NCI-H2196 treated with DMSO at 0.1 percent for 48 hours (cell line): Measurements from ENCODE around the gene FOXN3.
"Not testable (repeated sequence)": the region's sequence is repeated elsewhere in the genome, so short reads cannot be mapped to it uniquely, and the experiment has no call there.

Source experiments
- DNase-seq: peaks from one replicate; lab custom pipeline; 2025; ENCODE audit not compliant: unreplicated experiment; lab: John Stamatoyannopoulos, UW

The FOXN3 gene

GRCh38 chr14:89255012-89255411, 162.0 kb downstream of the FOXN3 start:
- DNase-seq = no peak

DNA sequence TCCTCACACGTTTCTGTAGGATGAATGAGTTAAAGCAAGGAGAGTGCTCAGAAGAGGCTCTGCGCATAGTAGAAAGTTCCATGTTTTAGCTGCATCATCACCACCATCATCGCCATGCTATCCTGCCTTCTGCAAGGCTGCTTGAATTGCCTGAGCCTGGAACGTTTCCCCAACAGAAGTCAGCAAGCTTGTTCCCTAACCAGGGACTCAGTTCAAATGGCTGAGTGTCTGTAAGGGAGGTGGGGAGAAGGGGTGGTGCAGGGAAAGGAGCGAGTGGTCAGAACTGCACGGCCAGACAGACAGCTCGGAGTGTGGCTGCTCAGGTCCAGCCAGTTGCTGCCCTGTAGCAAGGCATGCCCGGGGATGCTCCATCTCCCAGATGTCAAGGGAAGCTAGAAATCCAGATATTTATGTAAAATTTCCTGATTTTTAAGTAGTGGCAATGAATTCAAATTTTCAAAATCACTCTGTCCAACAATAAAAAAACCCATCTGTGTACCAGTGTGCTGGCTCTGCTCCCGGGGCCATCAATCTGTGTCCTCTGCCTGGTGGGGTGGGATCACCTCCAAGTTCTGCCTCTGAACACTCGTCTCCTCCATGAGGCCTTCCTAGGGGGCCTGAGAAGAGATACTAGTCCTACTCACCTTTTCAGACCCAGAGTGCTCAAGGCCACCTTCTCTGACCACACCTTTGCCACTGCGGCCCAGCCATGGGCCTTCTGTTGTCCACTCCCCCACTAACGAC, 162.7 kb downstream of the FOXN3 start:
- no peak for DNase-seq

DNA sequence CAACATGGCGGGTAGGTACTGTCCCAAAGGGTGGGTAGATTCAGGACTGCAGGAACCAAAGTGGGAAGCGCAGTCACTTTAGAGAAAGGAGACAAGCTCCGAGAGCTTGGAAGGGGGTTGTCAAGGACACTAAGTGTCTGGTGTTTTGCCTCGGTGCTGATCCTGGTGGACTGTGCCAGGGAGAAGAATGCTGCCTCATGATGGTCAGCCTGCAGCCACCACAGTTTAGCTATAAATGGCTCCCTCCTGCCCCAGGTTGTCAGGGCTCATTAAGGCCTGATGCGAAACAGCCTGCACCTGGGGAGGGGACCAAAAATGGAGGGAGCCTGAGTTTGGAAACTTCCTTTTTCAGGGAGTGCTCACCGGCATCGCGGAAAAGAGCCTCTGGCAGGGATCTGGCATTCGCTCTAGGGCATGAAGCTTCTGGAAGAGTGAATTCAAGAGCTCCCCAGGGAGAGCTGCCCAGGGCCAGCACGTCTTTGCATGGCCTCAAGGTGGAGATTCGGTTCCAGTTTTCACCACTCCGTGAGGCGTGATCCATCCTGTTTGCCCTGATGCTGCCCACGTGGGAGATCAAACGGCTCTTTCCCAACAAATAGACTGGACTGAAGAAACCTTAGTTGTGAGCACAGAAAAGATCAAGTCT, 164.0 kb downstream of the FOXN3 start:
- DNase-seq = no peak

DNA sequence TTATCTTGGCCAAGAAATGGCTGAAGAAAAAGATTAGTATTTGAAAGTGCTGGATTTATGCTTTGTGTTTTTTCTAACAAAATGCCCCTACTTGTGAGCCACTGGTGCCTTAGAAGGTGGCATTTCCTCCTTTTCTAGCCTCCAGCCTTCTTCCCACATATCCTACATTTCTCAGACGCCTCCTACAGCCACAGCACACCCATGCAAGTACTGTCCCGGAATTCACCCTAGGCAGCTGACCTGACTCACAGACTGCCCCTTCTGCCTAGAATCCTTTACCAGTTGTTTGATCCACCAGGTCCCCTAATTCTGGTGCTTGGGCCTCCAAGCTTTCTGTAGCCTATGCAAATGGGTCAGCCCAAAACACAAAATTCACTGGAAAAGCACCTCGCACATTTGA, 166.0 kb downstream of the FOXN3 start:
- no peak for DNase-seq

DNA sequence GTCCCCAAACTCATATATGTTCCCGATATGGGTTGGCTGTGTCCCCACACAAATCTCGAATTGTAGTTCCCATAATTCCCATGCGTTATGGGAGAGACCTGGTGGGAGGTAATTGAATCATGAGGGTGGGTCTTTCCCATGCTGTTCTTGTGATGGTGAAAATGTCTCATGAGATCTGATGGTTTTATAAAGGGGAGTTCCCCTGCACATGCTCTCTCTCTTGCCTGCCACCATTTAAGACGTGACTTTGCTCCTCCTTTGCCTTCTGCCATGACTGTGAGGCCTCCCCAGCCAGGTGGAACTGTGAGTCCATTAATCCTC, 166.4 kb downstream of the FOXN3 start:
- DNase-seq = not testable (repeated sequence)

DNA sequence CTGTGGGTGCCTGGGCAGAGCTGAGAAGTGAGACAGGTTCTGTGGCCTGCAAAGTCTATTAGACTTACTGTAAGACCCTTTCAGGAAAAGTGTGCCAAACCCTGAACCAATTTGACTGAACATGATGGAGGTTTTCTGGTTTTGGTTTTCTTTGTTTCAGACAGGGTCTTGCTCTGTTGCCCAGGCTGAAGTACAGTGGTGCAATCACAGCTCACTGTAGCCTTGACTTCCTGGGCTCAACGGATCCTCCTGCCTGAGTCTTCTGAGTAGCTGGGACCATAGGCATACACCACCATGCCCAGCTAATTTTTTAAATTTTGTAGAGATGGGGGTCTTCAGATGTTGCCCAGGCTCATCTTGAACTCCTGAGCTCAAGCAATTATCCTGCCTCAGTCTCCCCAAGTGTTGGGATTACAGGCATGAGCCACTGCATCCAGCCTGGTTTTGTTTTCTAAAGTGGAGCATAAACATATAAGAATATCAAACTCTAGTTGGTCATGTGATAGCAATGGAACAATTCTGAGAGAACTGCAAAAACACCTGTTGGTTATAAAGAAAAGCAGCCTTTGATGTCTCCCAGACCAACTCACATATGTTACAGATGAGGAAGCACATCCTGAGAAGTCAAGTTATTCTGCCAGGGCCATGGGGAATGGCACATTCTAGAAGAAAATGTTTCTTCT, 166.9 kb downstream of the FOXN3 start:
- no peak for DNase-seq

GRCh38 chr14:89249065-89249695, 167.9 kb downstream of the FOXN3 start:
- DNase-seq = no peak

DNA sequence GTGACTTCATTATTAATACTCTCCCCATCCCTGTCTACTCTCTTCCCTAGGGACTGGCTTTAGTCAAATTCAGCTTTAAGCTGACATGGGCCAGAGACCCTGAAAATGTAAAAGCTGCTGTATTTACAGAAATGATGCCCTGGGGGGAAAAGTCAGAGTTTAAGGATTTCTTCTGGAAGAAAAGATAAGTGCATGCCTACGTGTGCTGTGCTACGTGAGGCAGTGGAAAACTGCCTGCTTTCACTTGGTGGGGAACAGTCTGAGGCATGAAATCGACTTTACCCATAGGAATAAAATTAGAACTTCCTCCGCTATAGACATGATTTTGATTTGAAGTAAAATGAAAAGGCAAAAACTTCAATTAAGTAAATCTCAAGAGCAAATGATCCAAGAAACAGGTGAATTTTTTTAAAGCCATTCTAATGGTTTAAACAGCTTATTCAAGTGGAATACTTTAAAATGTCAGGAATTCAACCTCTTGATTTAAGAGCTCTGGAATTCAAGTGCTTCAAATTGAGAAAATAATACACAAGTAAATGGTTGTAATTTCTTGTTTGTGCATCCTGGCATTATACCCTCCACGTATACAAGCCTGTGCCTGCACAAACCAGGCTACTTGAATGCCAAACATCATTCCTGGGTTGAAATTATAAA, 168.5 kb downstream of the FOXN3 start:
- DNase-seq = no peak

DNA sequence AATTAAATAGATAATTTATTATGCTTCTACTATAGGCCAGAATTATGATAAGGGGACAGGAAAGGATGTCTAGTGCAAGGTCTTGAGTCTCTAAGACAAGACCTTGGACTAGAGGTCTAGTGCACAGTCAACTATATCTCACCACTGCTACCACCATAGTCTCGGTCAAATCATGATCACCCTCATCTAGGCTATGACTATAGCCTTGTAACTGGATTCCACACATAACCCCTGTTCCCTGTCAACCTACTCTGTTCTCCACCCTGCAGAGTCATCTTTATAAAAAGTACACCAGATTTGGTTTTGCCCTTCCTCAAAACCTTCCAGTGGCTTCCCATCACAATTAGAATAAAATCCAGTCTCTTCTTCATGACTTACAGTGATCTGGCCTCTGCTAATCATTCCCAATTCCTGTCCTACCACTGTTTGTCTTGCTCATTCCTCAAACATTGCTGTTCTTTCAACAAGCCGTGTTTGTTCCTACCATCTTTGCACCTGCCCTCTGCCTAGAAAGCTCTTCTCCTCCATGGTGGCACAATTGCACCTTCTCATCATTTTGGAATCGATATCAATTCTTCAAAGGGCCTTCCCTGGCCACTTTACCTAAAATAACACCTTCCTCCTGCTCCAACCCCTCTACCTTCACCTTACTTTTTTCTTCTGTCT, 169.4 kb downstream of the FOXN3 start:
- DNase-seq = no peak

GRCh38 chr14:89246290-89246689, 170.7 kb downstream of the FOXN3 start:
- DNase-seq = no peak

- DNase-seq = no peak
Measured at GRCh38 chr14:89245802-89246201, 171.2 kb downstream of the FOXN3 start.

DNA sequence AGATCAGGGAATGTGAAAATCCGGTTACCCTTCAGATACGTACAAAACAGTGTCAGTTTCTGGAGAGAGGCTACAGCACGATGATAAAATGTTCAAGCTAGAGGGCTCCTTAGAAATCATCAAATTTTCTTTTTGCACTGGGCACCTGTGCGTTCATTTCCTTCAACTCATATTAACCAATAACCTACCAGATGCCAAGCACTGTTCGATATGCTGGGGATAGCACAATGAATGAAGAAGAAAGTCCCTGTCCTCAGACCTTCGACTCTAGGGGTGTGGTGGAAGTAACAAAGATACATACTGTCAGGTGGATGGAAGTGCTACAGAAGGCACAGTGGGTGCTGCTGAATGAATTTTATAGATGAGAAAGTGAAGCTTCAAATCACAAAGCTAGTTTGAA, 172.3 kb downstream of the FOXN3 start:
- DNase-seq = no peak

- DNase-seq = no peak
Measured at GRCh38 chr14:89243741-89244140, 173.3 kb downstream of the FOXN3 start.

GRCh38 chr14:89243286-89243685, 173.7 kb downstream of the FOXN3 start:
- no peak for DNase-seq

GRCh38 chr14:89242652-89243279, 174.3 kb downstream of the FOXN3 start:
- DNase-seq = no peak

GRCh38 chr14:89241934-89242651, 174.9 kb downstream of the FOXN3 start:
- DNase-seq = no peak

GRCh38 chr14:89241257-89241656, 175.8 kb downstream of the FOXN3 start:
- no peak for DNase-seq

GRCh38 chr14:89240414-89240813, 176.6 kb downstream of the FOXN3 start:
- DNase-seq = no peak

DNA sequence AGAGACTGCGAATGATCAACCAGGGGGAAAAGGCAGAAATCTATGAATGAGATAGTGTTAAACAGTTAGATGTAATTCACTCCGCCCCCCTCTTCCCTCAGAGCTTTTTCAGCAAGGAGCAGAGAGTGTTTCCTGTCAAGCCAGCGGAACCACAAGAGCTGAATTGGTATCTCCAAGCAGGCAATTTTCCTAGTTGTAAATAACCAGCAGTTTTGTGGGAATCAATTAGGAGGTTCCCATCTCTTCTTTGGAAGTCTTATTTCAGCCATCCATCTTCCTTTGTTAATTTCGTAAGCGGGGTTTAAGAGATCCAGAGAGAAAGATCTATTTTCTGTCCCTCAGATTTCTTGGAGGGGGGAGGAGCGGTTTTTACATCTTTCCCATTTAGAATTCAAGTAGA, 178.0 kb downstream of the FOXN3 start:
- no peak for DNase-seq
